B cell (primary cell): ENCODE results near the gene NR5A2. TPM values are rescaled to one million over a fixed set of nuclear protein-coding genes. Genes with fewer than 3 reads are reported as not detected.
A peak's percentile ranks its signal among the peaks of the same experiment; 100 is the strongest.

Source experiments
- ATAC-seq: fragments of 200-7000 bp; cut with Tn5 transposase; one replicate; pipeline ENCODE4 v1.10.0; 2021; ENCODE audit warnings: low read depth, mild to moderate bottlenecking, moderate number of reproducible peaks, moderate library complexity
- CTCF ChIA-PET: fragments of 350-600 bp; sonication (Branson Sonifier 250); formaldehyde crosslinking; loops from one replicate; lab custom pipeline; 2021; ENCODE audit warnings: antibody characterized with exemption, inconsistent platforms; lab: Charles Lee
- POLR2A ChIA-PET: fragments of 350-600 bp; sonication (Branson Sonifier 250); formaldehyde crosslinking; loops from one replicate; lab custom pipeline; 2021; ENCODE audit warnings: antibody characterized with exemption; lab: Charles Lee
- DNase-seq: peaks from one replicate; pipeline ENCODE4 v3.0.0; 2013
- H2AFZ ChIP-seq: 2 replicates; pipeline ENCODE4 v1.6.1; 2012; ENCODE audit warnings: mild to moderate bottlenecking, low read depth, low read length; ENCODE audit not compliant: insufficient read depth, poor library complexity, severe bottlenecking
- H3K27ac ChIP-seq, 2 donors: 1 replicate in 1 of 2; 2 replicates in 1 of 2; pipeline ENCODE4 v1.5.1; 2012 to 2013; ENCODE audit warnings: low read length in 2 of 2, mild to moderate bottlenecking in 2 of 2, moderate library complexity in 1 of 2
- H3K27me3 ChIP-seq, 4 experiments: fragments of 200-600 bp in 1 of 4; sonication (generic) in 1 of 4; replicated peaks in 1 of 4; 1 replicate in 2 of 4; 2 replicates in 2 of 4; pipeline versions ENCODE4 v1.6.1 to v1.7.0; 2013 to 2016; ENCODE audit warnings: low read length in 3 of 4, mild to moderate bottlenecking in 2 of 4, mixed read lengths in 1 of 4, moderate library complexity in 1 of 4; ENCODE audit not compliant: insufficient read depth in 4 of 4, control insufficient read depth in 3 of 4; ENCODE audit errors: control extremely low read depth in 1 of 4
- H3K36me3 ChIP-seq, 2 experiments: replicated peaks in 1 of 2; 1 replicate in 1 of 2; 2 replicates in 1 of 2; pipeline versions ENCODE4 v1.6.1 to v1.7.1; 2013; ENCODE audit warnings: low read length in 1 of 2; ENCODE audit not compliant: insufficient read depth in 2 of 2, control insufficient read depth in 1 of 2; ENCODE audit errors: control extremely low read depth in 1 of 2, extremely low read depth in 1 of 2
- H3K4me1 ChIP-seq, 2 donors: fragments of 200-600 bp in 1 of 2; sonication (generic) in 1 of 2; 1 replicate in 1 of 2; 2 replicates in 1 of 2; pipeline versions ENCODE4 v1.5.1 to v1.6.1; 2013 to 2017; ENCODE audit warnings: low read length in 2 of 2; ENCODE audit not compliant: control insufficient read depth in 2 of 2, insufficient read depth in 2 of 2
- H3K4me2 ChIP-seq: replicated peaks from 2 replicates; pipeline ENCODE3; 2012; ENCODE audit warnings: mild to moderate bottlenecking, low read depth, low read length; ENCODE audit not compliant: poor library complexity, severe bottlenecking
- H3K4me3 ChIP-seq, 5 experiments: fragments of 200-600 bp in 1 of 5; sonication (generic) in 1 of 5; 1 replicate in 3 of 5; 2 replicates in 2 of 5; pipeline versions ENCODE4 v1.5.1 to v1.7.0; 2011 to 2016; ENCODE audit warnings: low read length in 4 of 5, mild to moderate bottlenecking in 4 of 5, low read depth in 2 of 5, control low read depth in 1 of 5, moderate library complexity in 1 of 5; ENCODE audit not compliant: insufficient read depth in 1 of 5; ENCODE audit errors: control extremely low read depth in 1 of 5, extremely low read depth in 1 of 5
- H3K79me2 ChIP-seq: fragments of 200-600 bp; sonication (generic); one replicate; pipeline ENCODE4 v1.6.0; 2016; ENCODE audit warnings: low read length; ENCODE audit not compliant: control insufficient read depth, insufficient read depth
- H3K9ac ChIP-seq: fragments of 200-600 bp; sonication (generic); 2 replicates; pipeline ENCODE4 v1.6.1; 2017; ENCODE audit warnings: mild to moderate bottlenecking, low read length, moderate library complexity
- H3K9me3 ChIP-seq, 3 donors: one replicate each; pipeline versions ENCODE4 v1.6.1 to v1.7.1; 2013; ENCODE audit warnings: low read length in 2 of 3; ENCODE audit not compliant: control insufficient read depth in 2 of 3, insufficient read depth in 1 of 3; ENCODE audit errors: control extremely low read depth in 1 of 3
- H4K20me1 ChIP-seq: 2 replicates; pipeline ENCODE4 v1.6.0; 2012; ENCODE audit warnings: mild to moderate bottlenecking, low read length; ENCODE audit not compliant: insufficient read depth, control insufficient read depth, poor library complexity, severe bottlenecking
- H3K27ac Mint-ChIP-seq: one replicate; pipeline ENCODE4 v1.8.0; 2021; ENCODE audit warnings: mixed read lengths
- H3K27me3 Mint-ChIP-seq: one replicate; pipeline ENCODE4 v1.8.0; 2021; ENCODE audit warnings: mixed read lengths
- H3K4me1 Mint-ChIP-seq: one replicate; pipeline ENCODE4 v1.8.0; 2021; ENCODE audit warnings: mixed read lengths
- H3K4me3 Mint-ChIP-seq: one replicate; pipeline ENCODE4 v1.8.0; 2021; ENCODE audit warnings: mixed read lengths
- H3K9me3 Mint-ChIP-seq: one replicate; pipeline ENCODE4 v1.8.0; 2022; ENCODE audit warnings: mixed read lengths; ENCODE audit not compliant: insufficient read depth
- CTCF ChIP-seq: fragments of 200-600 bp; IDR thresholded peaks from one replicate; pipeline ENCODE4 v1.8.0; 2022; ENCODE audit warnings: antibody characterized with exemption, mild to moderate bottlenecking
- EZH2 ChIP-seq: IDR thresholded peaks from 2 replicates; pipeline ENCODE4 v1.6.1; 2012; ENCODE audit warnings: borderline replicate concordance, low read depth, mild to moderate bottlenecking, moderate library complexity, low read length; ENCODE audit not compliant: insufficient read depth, poor library complexity, severe bottlenecking
- WGBS: methylation state at CpG from one replicate; pipeline ENCODE4 v1.1.5; 2013; ENCODE audit warnings: missing lambda C conversion rate; ENCODE audit not compliant: insufficient coverage; 5-methylcytosine and 5-hydroxymethylcytosine counted together
- intact Hi-C: fragments of 100-400 bp; cut with micrococcal nuclease; formaldehyde crosslinking; loops from one replicate; pipeline ENCODE4 v1.10.0; 2022
- polyA plus RNA-seq: library from polyadenylated mRNA; depleted of rRNA; stranded (reverse); fragments of >200 nt; gene quantifications from 2 replicates; pipeline ENCODE4 v1.2.3, GENCODE V29; 2012
- total RNA-seq, 2 donors: library from RNA; stranded (reverse); fragments of 120-200 nt in 1 of 2; gene quantifications; 1 replicate in 1 of 2; 2 replicates in 1 of 2; pipeline versions ENCODE4 v1.2.3 to v1.2.4, GENCODE V29; 2013 to 2022

The NR5A2 gene
- total and polyA plus RNA-seq, 2 donors (not counting 1 experiment from before 2014, with no cell fraction given): 0.07 TPM; not detected in 1

GRCh38 chr1:200150006-200150405, 122.5 kb downstream of the NR5A2 start:
- Histone ChIP-seq H3K9ac (no peak overlapping the region), H3K27me3 (no peaks in the 10 kb centered on the region), H3K36me3 (no peaks in the 10 kb centered on the region), H3K4me2 (no peak overlapping the region), H3K79me2 (no peaks in the 10 kb centered on the region), H4K20me1 (no peaks in the 10 kb centered on the region), H3K27ac (no peak overlapping the region), H3K4me1 (peaks cover 48 to 55% of the 10 kb centered on the region in 2 donors), H2AFZ (no peak overlapping the region), H3K9me3 (peaks cover 0 to 10% (median 0%) of the 10 kb centered on the region in 3 donors), H3K4me3 (no peak overlapping the region)
- ATAC-seq: no peak
- H3K27me3 Mint-ChIP-seq: no peaks in the 10 kb centered on the region
- ChIA-PET CTCF (no interaction called here), POLR2A (no interaction called here)
- H3K4me1 Mint-ChIP-seq: peaks cover 54% of the 10 kb centered on the region
- TF ChIP-seq EZH2 (no peak), CTCF (no peak)
- DNase-seq: no peak
- intact Hi-C loops: loop anchor here (5.0 to 10.0 kb wide), 3 partner anchors 262 to 1985 kb away; partner anchors contain the start of genes KIF21B and ZNF281
- H3K4me3 Mint-ChIP-seq: no peak overlapping the region
- no peak overlapping the region for H3K27ac Mint-ChIP-seq
- H3K9me3 Mint-ChIP-seq: peaks cover 2% of the 10 kb centered on the region

GRCh38 chr1:200150721-200151120, 123.2 kb downstream of the NR5A2 start:
- POLR2A ChIA-PET: no interaction called here

More at GRCh38 chr1:200150721-200151120, 123.2 kb downstream of the NR5A2 start:
- Histone ChIP-seq H2AFZ (peak overlapping the region; percentile 65), H3K4me1 (peaks cover 48 to 57% of the 10 kb centered on the region in 2 donors), H4K20me1 (no peaks in the 10 kb centered on the region), H3K9me3 (peaks cover 0 to 10% (median 0%) of the 10 kb centered on the region in 3 donors), H3K4me2 (peak overlapping the region; percentile 40), H3K27ac (peak overlapping the region in 1 of 2 donors; percentile 61), H3K4me3 (no peak overlapping the region), H3K36me3 (no peaks in the 10 kb centered on the region), H3K79me2 (no peaks in the 10 kb centered on the region), H3K27me3 (no peaks in the 10 kb centered on the region), H3K9ac (peak overlapping the region; percentile 6)
- Mint-ChIP-seq H3K4me1 (peaks cover 57% of the 10 kb centered on the region), H3K27ac (peak overlapping the region; percentile 71), H3K9me3 (peaks cover 2% of the 10 kb centered on the region), H3K4me3 (peak overlapping the region; percentile 28), H3K27me3 (no peaks in the 10 kb centered on the region)
- CTCF ChIA-PET: no interaction called here
- ATAC-seq (no peak), DNase-seq (no peak)
- WGBS: 12% methylated on average over 3 of the region's 4 CpGs
- intact Hi-C loops: loop anchor here (5.0 to 10.0 kb wide), 3 partner anchors 262 to 1986 kb away; partner anchors contain the start of genes KIF21B and ZNF281
- TF ChIP-seq EZH2 (no peak), CTCF (no peak)
